Activated naive CD4-positive, alpha-beta T cell treated with anti-CD3 and anti-CD28 coated beads, Interleukin-2, amount 10 ng/mL, durations not matched to agents 7 days and 5 days (primary cell): Measurements from ENCODE around the gene IL5RA.
A peak's percentile ranks its signal among the peaks of the same experiment; 100 is the strongest.

Source experiments
- CTCF ChIA-PET: fragments of 350-600 bp; sonication (Branson Sonifier 250); formaldehyde crosslinking; loops from one replicate; lab custom pipeline; 2021; ENCODE audit warnings: antibody characterized with exemption; lab: Charles Lee
- DNase-seq: peaks from one replicate; pipeline ENCODE4 v3.0.0-alpha.2; 2020
- H3K27ac Mint-ChIP-seq: one replicate; pipeline ENCODE4 v1.8.0; 2021; ENCODE audit warnings: mild to moderate bottlenecking, moderate library complexity, mixed read lengths
- H3K27me3 Mint-ChIP-seq: one replicate; pipeline ENCODE4 v1.8.0; 2021; ENCODE audit warnings: mild to moderate bottlenecking, mixed read lengths
- H3K36me3 Mint-ChIP-seq: one replicate; pipeline ENCODE4 v1.8.0; 2021; ENCODE audit warnings: mixed read lengths
- H3K4me1 Mint-ChIP-seq: one replicate; pipeline ENCODE4 v1.8.0; 2021; ENCODE audit warnings: mixed read lengths
- H3K4me3 Mint-ChIP-seq: one replicate; pipeline ENCODE4 v1.8.0; 2021; ENCODE audit warnings: mild to moderate bottlenecking, moderate library complexity, mixed read lengths
- H3K9me3 Mint-ChIP-seq: one replicate; pipeline ENCODE4 v1.8.0; 2021; ENCODE audit warnings: mixed read lengths

Gene IL5RA

DNA sequence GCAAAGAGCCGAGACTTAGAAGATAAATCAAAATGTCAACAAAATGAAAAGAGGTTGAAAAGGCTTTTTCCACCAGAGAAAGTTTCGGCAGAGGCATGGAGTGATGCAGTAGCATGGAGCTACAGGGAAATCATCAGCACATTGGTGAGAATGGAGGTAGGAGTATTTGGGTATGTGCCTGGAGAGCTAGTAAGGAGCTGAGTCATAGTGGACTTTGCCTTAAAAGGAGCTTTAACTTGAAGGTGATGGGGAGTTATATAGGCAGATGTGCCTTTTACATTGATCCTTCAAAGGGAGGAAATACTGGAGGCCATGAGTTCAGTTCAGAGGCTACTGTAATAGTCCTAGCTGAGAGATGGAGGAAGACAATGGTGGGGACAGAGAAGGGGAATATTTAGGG, 44.3 kb downstream of the IL5RA start:
- Mint-ChIP-seq H3K27ac (no peak overlapping the region), H3K9me3 (no peaks in the 10 kb centered on the region), H3K27me3 (no peaks in the 10 kb centered on the region), H3K36me3 (no peaks in the 10 kb centered on the region), H3K4me3 (no peak overlapping the region), H3K4me1 (no peaks in the 10 kb centered on the region)
- no peak for DNase-seq
- CTCF ChIA-PET: no interaction called here

DNA sequence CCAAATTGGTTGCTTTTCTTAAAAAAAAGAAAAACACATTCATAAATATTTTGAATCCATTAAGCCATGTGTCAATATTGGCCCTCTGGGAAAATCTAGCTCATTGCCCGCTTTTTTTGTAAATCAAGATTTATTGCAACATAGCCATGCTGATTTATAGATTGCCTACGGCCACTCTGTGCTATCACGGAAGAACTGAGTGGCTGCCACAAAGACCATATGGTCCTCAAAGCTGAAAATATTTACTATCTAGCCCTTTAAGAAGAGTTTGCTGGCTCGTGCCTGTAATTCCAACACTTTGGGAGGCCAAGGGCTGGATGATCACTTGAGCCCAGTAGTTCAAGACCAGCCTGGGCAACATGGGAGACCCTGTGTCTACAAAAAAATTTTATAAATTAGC, 45.9 kb downstream of the IL5RA start:
- Mint-ChIP-seq H3K36me3 (no peaks in the 10 kb centered on the region), H3K4me1 (no peaks in the 10 kb centered on the region), H3K4me3 (no peak overlapping the region), H3K27me3 (no peaks in the 10 kb centered on the region), H3K9me3 (no peaks in the 10 kb centered on the region), H3K27ac (no peak overlapping the region)
- CTCF ChIA-PET: no interaction called here
- DNase-seq: no peak

DNA sequence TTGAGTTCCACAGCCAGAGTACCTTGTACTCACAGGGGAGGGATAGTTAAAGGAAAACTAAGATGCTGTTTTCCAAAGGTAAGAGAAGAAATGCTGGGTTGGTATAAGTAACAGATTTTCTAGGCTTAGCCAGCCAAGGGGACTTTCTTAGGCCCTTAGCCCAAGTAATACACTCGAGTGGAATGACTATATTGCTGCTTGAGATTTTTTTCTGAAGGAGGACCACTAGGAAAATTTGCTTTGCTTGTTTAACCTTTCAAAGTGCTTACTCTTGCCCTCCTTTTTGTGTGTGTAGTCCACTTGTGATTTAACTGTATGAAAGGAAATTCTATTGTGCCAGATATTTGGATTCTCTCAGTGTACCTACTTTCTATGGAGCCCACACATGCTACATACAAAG, 50.5 kb downstream of the IL5RA start:
- H3K27ac Mint-ChIP-seq: no peak overlapping the region
- H3K4me3 Mint-ChIP-seq: no peak overlapping the region
- no peak for DNase-seq
- CTCF ChIA-PET: no interaction called here
- no peaks in the 10 kb centered on the region for H3K9me3 Mint-ChIP-seq
- H3K36me3 Mint-ChIP-seq: no peaks in the 10 kb centered on the region
- no peaks in the 10 kb centered on the region for H3K27me3 Mint-ChIP-seq
- no peaks in the 10 kb centered on the region for H3K4me1 Mint-ChIP-seq

DNA sequence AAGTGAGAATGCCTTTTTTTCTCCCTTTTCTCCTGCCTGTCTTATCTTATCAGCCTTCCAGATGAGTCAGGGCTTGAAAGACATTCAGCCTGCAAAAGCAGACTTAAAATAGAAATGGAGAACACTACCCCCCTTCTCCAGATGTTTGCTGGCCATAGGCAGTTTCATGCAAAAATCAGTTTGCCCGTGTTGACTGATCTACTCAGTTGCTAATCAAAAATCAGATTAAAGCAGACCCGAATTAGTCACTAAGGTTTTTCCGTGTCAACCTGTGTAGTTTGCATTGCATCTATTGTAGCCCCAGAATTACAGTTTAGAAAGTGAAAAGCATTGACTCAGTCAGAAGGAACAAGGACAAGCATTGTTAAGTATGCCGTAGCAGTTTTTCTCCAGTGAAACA, 56.2 kb downstream of the IL5RA start:
- CTCF ChIA-PET: no interaction called here
- H3K27ac Mint-ChIP-seq: no peak overlapping the region
- H3K36me3 Mint-ChIP-seq: no peaks in the 10 kb centered on the region
- H3K27me3 Mint-ChIP-seq: no peaks in the 10 kb centered on the region
- DNase-seq: no peak
- no peak overlapping the region for H3K4me3 Mint-ChIP-seq
- H3K9me3 Mint-ChIP-seq: no peaks in the 10 kb centered on the region
- H3K4me1 Mint-ChIP-seq: no peaks in the 10 kb centered on the region

DNA sequence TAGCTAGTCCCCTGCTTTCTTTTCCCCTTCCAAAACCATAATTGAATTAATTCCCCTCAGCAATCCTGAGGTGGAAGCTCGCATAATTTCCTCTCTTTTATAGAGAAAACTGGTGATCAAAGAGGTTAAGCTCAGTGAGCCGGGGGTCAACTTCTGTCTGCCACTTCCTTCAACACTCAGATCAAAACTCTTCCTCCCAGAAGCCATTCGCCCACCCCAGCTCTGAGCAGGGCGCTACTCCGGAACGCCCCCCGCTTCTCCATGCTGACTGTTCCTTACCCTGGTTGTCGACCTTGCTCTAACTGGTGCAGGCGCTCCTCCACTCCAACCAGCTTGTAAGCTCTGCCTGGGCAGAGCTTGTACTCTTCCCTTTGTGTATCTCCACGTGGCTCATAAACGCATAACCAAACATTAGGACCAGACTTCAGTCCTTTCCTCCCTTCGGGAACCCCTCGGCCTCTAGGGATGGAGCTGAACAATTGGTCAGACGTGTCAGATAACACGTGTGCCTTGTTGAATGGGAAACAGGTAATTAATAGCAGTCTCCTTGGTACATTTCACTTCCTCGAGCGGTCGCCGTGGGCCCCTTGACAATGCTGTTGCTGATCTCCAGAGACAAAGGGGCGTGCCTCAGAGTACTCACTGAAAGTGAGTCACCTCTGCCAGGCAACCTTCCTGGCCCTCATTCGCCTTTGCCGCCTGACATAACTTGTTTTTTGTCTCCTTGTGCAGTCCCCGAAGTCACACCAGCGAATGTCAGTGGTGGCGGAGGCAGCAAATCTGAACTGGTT, 71.8 kb downstream of the IL5RA start:
- no peak for DNase-seq
- Mint-ChIP-seq H3K4me1 (no peaks in the 10 kb centered on the region), H3K36me3 (no peaks in the 10 kb centered on the region), H3K4me3 (no peak overlapping the region), H3K27ac (no peak overlapping the region), H3K9me3 (no peaks in the 10 kb centered on the region), H3K27me3 (peaks cover 5% of the 10 kb centered on the region)
- CTCF ChIA-PET: no interaction called here

DNA sequence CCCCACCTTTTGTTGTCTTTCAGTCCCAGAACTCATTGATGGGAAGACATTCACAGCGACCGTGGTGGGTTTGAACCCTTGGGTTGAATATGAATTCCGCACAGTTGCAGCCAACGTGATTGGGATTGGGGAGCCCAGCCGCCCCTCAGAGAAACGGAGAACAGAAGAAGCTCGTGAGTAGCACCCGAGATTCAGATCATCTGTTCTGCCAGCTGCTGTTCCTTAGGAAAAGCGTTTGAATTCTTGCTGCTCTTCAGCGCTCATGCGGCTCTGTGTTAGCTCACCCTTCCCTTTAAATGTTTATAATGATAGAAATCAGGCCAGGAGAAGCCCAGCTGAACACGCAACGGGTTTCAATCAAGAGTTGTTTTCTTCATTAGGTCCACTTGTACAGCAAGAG, 73.0 kb downstream of the IL5RA start:
- CTCF ChIA-PET: no interaction called here
- H3K4me1 Mint-ChIP-seq: no peaks in the 10 kb centered on the region
- no peak overlapping the region for H3K27ac Mint-ChIP-seq
- no peaks in the 10 kb centered on the region for H3K36me3 Mint-ChIP-seq
- DNase-seq: no peak
- peaks cover 5% of the 10 kb centered on the region for H3K27me3 Mint-ChIP-seq
- no peak overlapping the region for H3K4me3 Mint-ChIP-seq
- no peaks in the 10 kb centered on the region for H3K9me3 Mint-ChIP-seq

DNA sequence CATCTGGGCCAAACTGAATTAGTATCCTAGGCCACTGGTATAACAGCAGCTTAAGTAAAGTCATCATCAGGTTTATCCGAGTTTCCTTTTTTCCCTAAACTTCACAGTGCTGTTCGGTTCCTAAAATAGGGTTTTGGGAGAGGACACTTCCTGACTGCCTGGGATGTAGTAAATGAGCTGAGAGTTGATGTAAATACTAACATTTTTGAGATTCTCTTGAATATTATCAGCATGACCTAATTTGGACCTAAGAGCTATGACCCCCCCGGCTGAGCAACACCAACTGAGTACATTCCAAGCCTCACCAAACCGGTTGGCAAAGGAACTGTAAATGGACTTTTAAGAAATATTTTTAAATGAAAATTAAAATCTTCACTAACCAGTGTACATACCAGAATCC, 78.8 kb downstream of the IL5RA start:
- Mint-ChIP-seq H3K27ac (no peak overlapping the region), H3K36me3 (no peaks in the 10 kb centered on the region), H3K4me3 (no peak overlapping the region), H3K4me1 (peaks cover 17% of the 10 kb centered on the region), H3K27me3 (no peaks in the 10 kb centered on the region), H3K9me3 (no peaks in the 10 kb centered on the region)
- CTCF ChIA-PET: no interaction called here
- no peak for DNase-seq

DNA sequence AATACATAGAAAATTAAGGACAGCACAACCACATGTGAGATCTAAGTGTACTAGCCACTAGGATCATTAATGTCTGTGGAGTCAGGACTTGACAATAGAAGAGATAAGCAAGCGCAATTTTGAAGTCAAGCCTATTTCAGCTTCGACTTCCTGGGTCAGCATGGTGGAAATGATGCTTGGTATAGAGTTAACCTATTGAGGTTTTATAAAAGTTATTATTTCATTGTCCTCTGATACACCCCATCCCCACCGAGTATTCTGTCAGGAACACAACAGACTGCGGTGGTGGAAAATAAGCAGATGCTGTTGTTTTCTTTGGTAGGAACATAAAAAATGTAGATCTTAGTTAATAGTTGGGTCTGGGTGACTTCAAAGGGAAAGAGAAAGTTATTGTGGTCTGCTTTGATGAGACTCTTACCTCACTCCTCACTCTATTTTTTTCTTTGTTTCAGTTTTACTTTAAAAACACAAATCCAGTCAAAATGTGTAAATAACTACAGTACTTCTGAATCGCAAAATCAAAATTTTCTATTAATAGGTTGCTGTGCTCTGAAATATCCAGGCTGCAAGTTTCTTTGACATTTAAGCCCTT, 82.1 kb downstream of the IL5RA start:
- Mint-ChIP-seq H3K36me3 (no peaks in the 10 kb centered on the region), H3K9me3 (no peaks in the 10 kb centered on the region), H3K4me1 (peaks cover 17% of the 10 kb centered on the region), H3K27me3 (no peaks in the 10 kb centered on the region), H3K4me3 (peak overlapping the region; percentile 3), H3K27ac (peak overlapping the region; percentile 3)
- CTCF ChIA-PET: no interaction called here
- no peak for DNase-seq

DNA sequence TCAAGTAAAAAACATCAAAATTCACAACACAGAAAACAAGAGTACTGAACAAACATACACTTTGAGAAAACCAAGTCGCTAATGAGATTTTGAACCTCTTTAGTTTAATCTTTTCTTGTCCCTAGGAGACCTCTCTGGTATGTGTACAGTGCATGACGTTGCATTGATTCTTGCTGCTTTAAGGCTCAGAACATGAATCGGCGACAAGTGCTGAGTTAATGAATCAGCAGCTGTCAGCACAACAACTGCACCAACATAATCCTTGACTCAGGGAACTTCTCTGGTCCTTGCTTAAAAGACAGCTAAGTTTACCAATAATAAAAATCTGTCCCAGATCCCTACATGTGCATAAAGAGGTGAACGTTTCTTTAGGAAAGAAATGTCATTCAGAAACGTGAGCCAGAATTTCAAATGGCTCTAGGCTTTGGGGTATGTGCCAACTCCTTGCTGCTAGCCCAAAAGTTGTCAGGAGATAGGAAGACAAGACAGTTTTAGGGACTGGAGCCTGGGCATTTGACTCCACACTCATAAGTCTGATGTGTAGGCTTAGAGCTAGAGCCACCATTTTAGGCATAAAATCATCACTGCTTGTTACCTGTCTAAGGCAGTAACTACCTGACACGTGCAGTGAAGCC, 86.9 kb downstream of the IL5RA start:
- Mint-ChIP-seq H3K4me3 (no peak overlapping the region), H3K27ac (no peak overlapping the region), H3K9me3 (no peaks in the 10 kb centered on the region), H3K27me3 (no peaks in the 10 kb centered on the region), H3K4me1 (peaks cover 10% of the 10 kb centered on the region), H3K36me3 (no peaks in the 10 kb centered on the region)
- DNase-seq: no peak
- CTCF ChIA-PET: no interaction called here

DNA sequence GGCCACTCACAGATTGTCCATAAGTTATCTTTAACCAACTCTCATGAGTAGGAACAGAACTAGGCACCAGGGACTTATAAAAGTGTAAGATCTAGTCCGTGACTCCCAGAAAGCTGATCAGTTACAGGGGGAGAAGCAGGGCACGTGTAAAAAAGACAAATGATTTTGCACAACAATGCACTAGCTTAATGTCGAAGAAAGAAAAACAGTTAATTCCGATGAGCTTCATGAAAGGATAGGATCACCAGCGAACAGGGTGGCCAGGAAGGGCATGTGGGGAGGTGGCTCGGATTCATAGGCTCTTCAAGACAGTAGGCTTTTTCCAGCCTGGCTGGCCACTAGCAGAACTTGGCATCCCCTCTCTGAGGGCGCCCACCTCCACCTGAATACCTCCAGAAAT, 90.0 kb downstream of the IL5RA start:
- Mint-ChIP-seq H3K9me3 (no peaks in the 10 kb centered on the region), H3K4me1 (no peaks in the 10 kb centered on the region), H3K27me3 (no peaks in the 10 kb centered on the region), H3K27ac (no peak overlapping the region), H3K4me3 (no peak overlapping the region), H3K36me3 (no peaks in the 10 kb centered on the region)
- no peak for DNase-seq
- CTCF ChIA-PET: no interaction called here
